GM10266 (cell line): ENCODE measurements around the gene WBP2NL.

Source experiments
- DNase-seq: peaks from one replicate; pipeline ENCODE4 v3.0.0; 2012; ENCODE audit errors: extremely low spot score
- CTCF ChIP-seq: IDR thresholded peaks from 2 replicates; pipeline ENCODE4 v1.5.1; 2012; ENCODE audit warnings: mild to moderate bottlenecking, low read depth; ENCODE audit not compliant: control insufficient read depth, insufficient read depth; ENCODE audit errors: missing control alignments

The WBP2NL gene

DNA sequence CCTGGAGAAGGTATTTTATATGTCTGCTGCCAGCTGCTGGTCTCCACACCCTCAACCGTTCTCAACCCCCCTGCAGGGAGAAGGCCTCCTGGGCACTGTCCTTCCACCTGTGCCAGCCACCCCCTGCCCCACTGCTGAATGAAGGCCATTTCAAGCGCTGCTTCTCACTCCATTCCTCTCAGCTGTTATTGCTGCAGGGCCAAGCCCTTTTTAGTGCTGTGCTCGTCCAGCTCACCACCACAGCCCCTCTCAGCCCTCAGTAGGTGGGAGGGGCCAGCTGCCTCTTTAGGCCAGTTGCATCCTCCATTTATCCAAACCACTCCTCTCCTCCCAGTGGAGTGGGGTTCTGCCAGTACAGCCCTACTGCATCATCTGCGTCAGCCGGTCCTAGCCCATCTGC, 1.8 kb upstream of the WBP2NL start:
- no peak for TF ChIP-seq CTCF
- no peak for DNase-seq

DNA sequence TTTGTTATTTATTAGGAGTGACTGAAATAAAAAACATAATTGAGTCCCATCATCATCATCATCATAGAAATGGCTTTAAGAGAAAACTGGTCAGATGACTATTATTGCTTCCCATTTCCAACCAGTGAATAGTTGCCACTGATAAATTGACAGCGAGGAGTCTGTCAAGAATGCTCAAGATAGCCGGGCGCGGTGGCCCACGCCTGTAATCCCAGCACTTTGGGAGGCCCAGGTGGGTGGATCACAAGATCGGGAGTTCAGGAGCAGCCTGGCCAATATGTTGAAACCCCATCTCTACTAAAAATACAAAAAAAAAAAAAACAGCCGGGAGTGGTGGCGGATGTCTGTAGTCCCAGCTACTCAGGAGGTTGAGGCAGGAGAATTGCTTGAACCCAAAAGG, 1.9 kb downstream of the WBP2NL start:
- TF ChIP-seq CTCF, result no peak
- DNase-seq, result no peak

GRCh38 chr22:42001121-42001520, 2.5 kb downstream of the WBP2NL start:
- TF ChIP-seq CTCF, result no peak
- DNase-seq, result no peak

- TF ChIP-seq CTCF, result no peak
- no peak for DNase-seq
Measured at GRCh38 chr22:42001706-42002105, 3.1 kb downstream of the WBP2NL start.

DNA sequence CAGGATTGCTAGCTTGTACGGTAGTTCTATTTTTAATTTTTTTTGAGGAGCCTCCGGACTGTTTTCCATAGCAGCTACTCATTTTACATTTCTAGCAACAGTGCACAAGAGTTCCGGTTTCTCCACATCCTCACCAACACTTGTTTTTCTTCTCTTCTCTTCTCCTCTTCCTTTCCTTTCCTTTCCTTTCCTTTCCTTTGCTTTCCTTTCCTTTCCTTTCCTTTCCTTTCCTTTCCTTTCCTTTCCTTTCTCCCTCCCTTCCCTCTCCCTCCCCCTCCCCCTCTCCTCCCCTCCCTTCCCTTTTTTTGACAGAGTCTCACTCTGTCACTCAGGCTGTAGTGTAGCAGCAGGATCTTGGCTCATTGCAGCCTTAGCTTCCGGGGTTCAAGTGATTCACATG, 9.3 kb downstream of the WBP2NL start:
- TF ChIP-seq CTCF, result no peak
- no peak for DNase-seq

- no peak for DNase-seq
- no peak for TF ChIP-seq CTCF
Measured at GRCh38 chr22:42010778-42011177, 12.2 kb downstream of the WBP2NL start.

DNA sequence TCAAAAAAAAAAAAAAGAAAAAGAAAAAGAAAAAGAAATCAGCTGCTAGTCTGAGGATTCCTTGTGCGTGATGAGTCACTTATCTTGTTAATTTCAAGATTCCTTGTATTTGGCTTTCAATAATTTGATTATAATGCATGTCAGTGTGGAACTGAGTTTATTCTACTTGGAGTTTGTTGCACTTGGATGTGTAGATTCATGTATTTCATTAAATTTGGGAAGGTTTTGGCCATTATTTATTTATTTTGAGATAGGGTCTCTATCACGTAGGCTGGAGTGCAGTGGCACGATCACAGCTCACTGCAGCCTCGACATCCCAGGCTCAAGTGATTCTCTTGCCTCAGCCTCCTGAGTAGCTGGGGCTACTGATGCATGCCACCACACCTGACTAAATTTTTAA, 14.8 kb downstream of the WBP2NL start:
- no peak for DNase-seq
- no peak for TF ChIP-seq CTCF
